H4 (cell line): ENCODE measurements around the gene C16orf96. TPM values are rescaled to one million over a fixed set of nuclear protein-coding genes. Genes with fewer than 3 reads are reported as not detected.
A peak's percentile ranks its signal among the peaks of the same experiment; 100 is the strongest.

Source experiments
- DNase-seq: peaks from one replicate; pipeline ENCODE4 v3.0.0-alpha.2; 2015; ENCODE audit warnings: low spot score
- total RNA-seq: library from RNA; depleted of rRNA; stranded (reverse); fragments of >200 nt; shearing (Covaris generic); gene quantifications from 2 replicates; pipeline ENCODE4 v1.2.3, GENCODE V29; 2014

Gene C16orf96
- total RNA-seq, 1 experiment from 2014 or later, result not detected

GRCh38 chr16:4616047-4616811 lies 60.1 kb downstream of the C16orf96 start:
- peak; percentile 100 for DNase-seq

GRCh38 chr16:4617880-4618279 lies 61.7 kb downstream of the C16orf96 start:
- DNase-seq, result no peak

GRCh38 chr16:4618645-4619418 lies 62.7 kb downstream of the C16orf96 start:
- no peak for DNase-seq

GRCh38 chr16:4623593-4623992 lies 67.5 kb downstream of the C16orf96 start:
- no peak for DNase-seq

GRCh38 chr16:4624015-4624826 lies 68.1 kb downstream of the C16orf96 start, which contains the start of gene MGRN1:
TSS of gene MGRN1 (plus strand) at chr16:4624826. CDS start at chr16:4624961, 135 bp downstream.
- peak; percentile 92 for DNase-seq

- DNase-seq, result no peak
Observed at GRCh38 chr16:4624827-4625559, 68.9 kb downstream of the C16orf96 start.

GRCh38 chr16:4625560-4626159 lies 69.5 kb downstream of the C16orf96 start:
- no peak for DNase-seq

GRCh38 chr16:4626396-4626795 lies 70.3 kb downstream of the C16orf96 start:
- DNase-seq, result no peak

GRCh38 chr16:4628283-4628682 lies 72.1 kb downstream of the C16orf96 start:
- DNase-seq, result no peak

GRCh38 chr16:4631444-4631843 lies 75.3 kb downstream of the C16orf96 start:
- no peak for DNase-seq

- no peak for DNase-seq
Observed at GRCh38 chr16:4633910-4634635, 77.9 kb downstream of the C16orf96 start.

GRCh38 chr16:4634768-4635167 lies 78.6 kb downstream of the C16orf96 start:
- no peak for DNase-seq

GRCh38 chr16:4636196-4636595 lies 80.1 kb downstream of the C16orf96 start:
- DNase-seq, result no peak

GRCh38 chr16:4637501-4638166 lies 81.5 kb downstream of the C16orf96 start:
- DNase-seq, result no peak

GRCh38 chr16:4639899-4640509 lies 83.9 kb downstream of the C16orf96 start:
- no peak for DNase-seq

GRCh38 chr16:4640572-4641305 lies 84.6 kb downstream of the C16orf96 start:
- no peak for DNase-seq

- DNase-seq, result no peak
Observed at GRCh38 chr16:4641306-4641687, 85.2 kb downstream of the C16orf96 start.

- no peak for DNase-seq
Observed at GRCh38 chr16:4641895-4642294, 85.8 kb downstream of the C16orf96 start.
